CD8-positive, alpha-beta memory T cell (primary cell): Measurements from ENCODE around the gene FGFRL1. TPM values are rescaled to one million over a fixed set of nuclear protein-coding genes. Genes with fewer than 3 reads are reported as not detected.

ENCODE experiments used
- CTCF ChIA-PET: fragments of 350-600 bp; sonication (Branson Sonifier 250); formaldehyde crosslinking; loops from one replicate; lab custom pipeline; 2021; ENCODE audit warnings: antibody characterized with exemption; lab: Charles Lee
- POLR2A ChIA-PET: fragments of 350-600 bp; sonication (Branson Sonifier 250); formaldehyde crosslinking; loops from one replicate; lab custom pipeline; 2021; ENCODE audit warnings: antibody characterized with exemption; lab: Charles Lee
- DNase-seq, 5 donors: peaks; one replicate each; pipeline versions ENCODE4 v3.0.0 to v3.0.0-alpha.2; 2020 to 2022; ENCODE audit warnings: mixed read lengths in 1 of 5
- H3K27ac ChIP-seq: one replicate; pipeline ENCODE4 v1.7.0; 2013; ENCODE audit warnings: low read depth, mild to moderate bottlenecking, low read length, moderate library complexity
- H3K27me3 ChIP-seq: 2 replicates; pipeline ENCODE4 v1.7.0; 2013; ENCODE audit warnings: low read length, mild to moderate bottlenecking; ENCODE audit not compliant: insufficient read depth, poor library complexity, severe bottlenecking
- H3K36me3 ChIP-seq: 2 replicates; pipeline ENCODE4 v1.7.0; 2013; ENCODE audit warnings: mild to moderate bottlenecking, low read length, moderate library complexity; ENCODE audit not compliant: insufficient read depth
- H3K4me1 ChIP-seq: 2 replicates; pipeline ENCODE4 v1.7.0; 2013; ENCODE audit warnings: mild to moderate bottlenecking, low read length, moderate library complexity; ENCODE audit not compliant: insufficient read depth
- H3K4me3 ChIP-seq: 2 replicates; pipeline ENCODE4 v1.7.0; 2013; ENCODE audit warnings: mild to moderate bottlenecking, low read length
- H3K9me3 ChIP-seq: 2 replicates; pipeline ENCODE4 v1.7.0; 2013; ENCODE audit warnings: mild to moderate bottlenecking, low read length
- H3K27ac Mint-ChIP-seq, 8 donors: one replicate each; pipeline ENCODE4 v1.8.0; 2020 to 2021; ENCODE audit warnings: mixed read lengths in 8 of 8, mild to moderate bottlenecking in 6 of 8, inconsistent platforms in 3 of 8, moderate library complexity in 3 of 8
- H3K27me3 Mint-ChIP-seq, 2 donors: one replicate each; pipeline ENCODE4 v1.8.0; 2020 to 2021; ENCODE audit warnings: mixed read lengths in 2 of 2, mild to moderate bottlenecking in 1 of 2, moderate library complexity in 1 of 2
- H3K36me3 Mint-ChIP-seq, 3 donors: one replicate each; pipeline ENCODE4 v1.8.0; 2020 to 2021; ENCODE audit warnings: mixed read lengths in 3 of 3, inconsistent platforms in 1 of 3, mild to moderate bottlenecking in 1 of 3
- H3K4me1 Mint-ChIP-seq, 3 donors: one replicate each; pipeline ENCODE4 v1.8.0; 2020 to 2021; ENCODE audit warnings: mixed read lengths in 3 of 3, inconsistent platforms in 1 of 3, mild to moderate bottlenecking in 1 of 3
- H3K4me3 Mint-ChIP-seq, 7 donors: one replicate each; pipeline ENCODE4 v1.8.0; 2020 to 2021; ENCODE audit warnings: mixed read lengths in 7 of 7, mild to moderate bottlenecking in 6 of 7, moderate library complexity in 4 of 7, inconsistent platforms in 2 of 7
- H3K9me3 Mint-ChIP-seq, 5 donors: one replicate each; pipeline ENCODE4 v1.8.0; 2020 to 2022; ENCODE audit warnings: mixed read lengths in 5 of 5, mild to moderate bottlenecking in 3 of 5, moderate library complexity in 2 of 5, inconsistent platforms in 1 of 5
- polyA plus RNA-seq: library from polyadenylated mRNA; unstranded; fragments of 300-500 nt; fragmentation: Illumina TruSeq; gene quantifications from one replicate; pipeline ENCODE4 v1.2.3, GENCODE V29; 2021
- total RNA-seq, 2 experiments: library from RNA; stranded (reverse); gene quantifications; one replicate each; pipeline ENCODE4 v1.2.3, GENCODE V29; 2021

FGFRL1 gene
- total and polyA plus RNA-seq, 3 experiments from 2014 or later = 1.4 to 14.5 (median 12.3) TPM

- Histone ChIP-seq H3K27ac (no peak overlapping the region), H3K27me3 (no peaks in the 10 kb centered on the region), H3K4me1 (peaks cover 23% of the 10 kb centered on the region), H3K9me3 (no peaks in the 10 kb centered on the region), H3K36me3 (no peaks in the 10 kb centered on the region), H3K4me3 (no peak overlapping the region)
- DNase-seq = no peak
- CTCF ChIA-PET = no interaction called here
- H3K4me3 Mint-ChIP-seq = no peak overlapping the region
- H3K36me3 Mint-ChIP-seq = no peaks in the 10 kb centered on the region
- H3K27me3 Mint-ChIP-seq = peaks cover 0 to 1% of the 10 kb centered on the region in 2 donors
- H3K27ac Mint-ChIP-seq = no peak overlapping the region
- no peaks in the 10 kb centered on the region for H3K9me3 Mint-ChIP-seq
- H3K4me1 Mint-ChIP-seq = peaks cover 14 to 25% (median 15%) of the 10 kb centered on the region in 3 donors
- POLR2A ChIA-PET = no interaction called here
These were observed 29.1 kb upstream of the FGFRL1 start for GRCh38 chr4:982291-982690.

- Histone ChIP-seq H3K27ac (no peak overlapping the region), H3K9me3 (no peaks in the 10 kb centered on the region), H3K36me3 (no peaks in the 10 kb centered on the region), H3K27me3 (no peaks in the 10 kb centered on the region), H3K4me3 (no peak overlapping the region), H3K4me1 (peaks cover 23% of the 10 kb centered on the region)
- no peak for DNase-seq
- Mint-ChIP-seq H3K27me3 (peaks cover 0 to 1% of the 10 kb centered on the region in 2 donors), H3K4me1 (peaks cover 14 to 29% (median 15%) of the 10 kb centered on the region in 3 donors), H3K36me3 (no peaks in the 10 kb centered on the region), H3K4me3 (peak overlapping the region in 1 of 7 donors; percentile 34), H3K9me3 (no peaks in the 10 kb centered on the region), H3K27ac (peak overlapping the region in 1 of 8 donors; percentile 33)
- CTCF ChIA-PET = no interaction called here
- POLR2A ChIA-PET = no interaction called here
These were observed 28.6 kb upstream of the FGFRL1 start for GRCh38 chr4:982814-983213.

GRCh38 chr4:984336-985054 lies 26.9 kb upstream of the FGFRL1 start:
- H3K27me3 ChIP-seq = no peaks in the 10 kb centered on the region

GRCh38 chr4:985123-985830 lies 26.1 kb upstream of the FGFRL1 start:
- H3K4me3 Mint-ChIP-seq = peak overlapping the region; percentile 61 to 95 (median 78)
- POLR2A ChIA-PET = interaction anchor here (1.3 kb wide), 1 partner anchor 11 kb away, joined by 4 read pairs; the partner anchor contains the start of gene DGKQ

More at GRCh38 chr4:984336-985054, 26.9 kb upstream of the FGFRL1 start:
- no peaks in the 10 kb centered on the region for H3K9me3 ChIP-seq
- H3K36me3 ChIP-seq = no peaks in the 10 kb centered on the region
- H3K27ac Mint-ChIP-seq = peak overlapping the region in 7 of 8 donors; percentile 30 to 77 (median 64)
- ChIA-PET POLR2A (no interaction called here), CTCF (no interaction called here)
- H3K4me1 ChIP-seq = peaks cover 23% of the 10 kb centered on the region
- H3K27me3 Mint-ChIP-seq = peaks cover 0 to 1% of the 10 kb centered on the region in 2 donors
- no peak overlapping the region for H3K27ac ChIP-seq
- H3K4me3 Mint-ChIP-seq = peak overlapping the region; percentile 61 to 86 (median 73)
- H3K36me3 Mint-ChIP-seq = peaks cover 0 to 1% (median 0%) of the 10 kb centered on the region in 3 donors
- no peak for DNase-seq
- peak overlapping the region; percentile 35 for H3K4me3 ChIP-seq
- peaks cover 15 to 33% (median 16%) of the 10 kb centered on the region in 3 donors for H3K4me1 Mint-ChIP-seq
- no peaks in the 10 kb centered on the region for H3K9me3 Mint-ChIP-seq

DNA sequence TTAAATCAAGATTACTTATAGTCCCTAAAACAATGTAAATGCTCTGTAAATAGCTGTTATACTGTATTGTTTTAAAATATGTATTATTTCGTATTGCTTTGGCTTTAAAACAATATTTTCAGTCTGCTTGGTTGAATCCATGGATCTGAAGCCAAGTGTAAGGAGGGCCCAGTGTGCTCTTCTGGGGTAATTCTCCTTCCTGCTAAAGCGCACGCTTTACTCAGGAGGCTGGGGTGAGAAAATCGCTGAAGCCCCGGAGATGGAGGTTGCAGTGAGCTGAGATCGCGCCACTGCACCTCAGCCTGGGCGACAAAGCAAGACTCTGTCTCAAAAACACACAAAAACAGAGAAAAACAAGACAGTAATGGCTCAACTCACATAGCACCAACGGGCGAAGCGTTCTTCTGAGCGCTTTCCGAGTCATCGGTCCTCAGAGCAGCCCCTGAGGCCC lies 25.0 kb upstream of the FGFRL1 start:
- peaks cover 0 to 8% (median 0%) of the 10 kb centered on the region in 3 donors for H3K36me3 Mint-ChIP-seq
- H3K27me3 Mint-ChIP-seq = no peaks in the 10 kb centered on the region
- Histone ChIP-seq H3K36me3 (no peaks in the 10 kb centered on the region), H3K9me3 (no peaks in the 10 kb centered on the region), H3K27me3 (no peaks in the 10 kb centered on the region), H3K4me3 (peak overlapping the region; percentile 74), H3K4me1 (peaks cover 23% of the 10 kb centered on the region), H3K27ac (peak overlapping the region; percentile 60)
- no peak for DNase-seq
- peak overlapping the region; percentile 64 to 96 (median 89) for H3K27ac Mint-ChIP-seq
- POLR2A ChIA-PET = interaction anchor here (0.6 to 1.7 kb wide), 6 partner anchors 13 to 244 kb away, joined by 3 to 10 read pairs (median 6); partner anchors contain the start of genes DGKQ, GAK and TMEM175
- CTCF ChIA-PET = interaction anchor here (1.0 to 5.5 kb wide), 14 partner anchors 16 to 742 kb away, joined by 3 to 60 read pairs (median 4); no protein-coding TSS in a partner anchor
- peak overlapping the region; percentile 86 to 95 (median 89) for H3K4me3 Mint-ChIP-seq
- H3K9me3 Mint-ChIP-seq = no peaks in the 10 kb centered on the region
- peaks cover 15 to 33% (median 16%) of the 10 kb centered on the region in 3 donors for H3K4me1 Mint-ChIP-seq

More at GRCh38 chr4:985123-985830, 26.1 kb upstream of the FGFRL1 start:
- DNase-seq = peak; percentile 53 to 78 (median 57)
- peaks cover 15 to 33% (median 16%) of the 10 kb centered on the region in 3 donors for H3K4me1 Mint-ChIP-seq
- peak overlapping the region; percentile 35 for H3K4me3 ChIP-seq
- CTCF ChIA-PET = interaction anchor here (5.5 kb wide), 1 partner anchor 245 kb away, joined by 60 read pairs; no protein-coding TSS in a partner anchor
- peak overlapping the region in 7 of 8 donors; percentile 30 to 92 (median 67) for H3K27ac Mint-ChIP-seq
- peaks cover 0 to 5% (median 0%) of the 10 kb centered on the region in 3 donors for H3K36me3 Mint-ChIP-seq
- H3K9me3 Mint-ChIP-seq = no peaks in the 10 kb centered on the region
- H3K27ac ChIP-seq = no peak overlapping the region
- H3K27me3 ChIP-seq = no peaks in the 10 kb centered on the region
- H3K9me3 ChIP-seq = no peaks in the 10 kb centered on the region
- H3K4me1 ChIP-seq = peaks cover 23% of the 10 kb centered on the region
- H3K36me3 ChIP-seq = no peaks in the 10 kb centered on the region
- H3K27me3 Mint-ChIP-seq = peaks cover 0 to 1% of the 10 kb centered on the region in 2 donors

DNA sequence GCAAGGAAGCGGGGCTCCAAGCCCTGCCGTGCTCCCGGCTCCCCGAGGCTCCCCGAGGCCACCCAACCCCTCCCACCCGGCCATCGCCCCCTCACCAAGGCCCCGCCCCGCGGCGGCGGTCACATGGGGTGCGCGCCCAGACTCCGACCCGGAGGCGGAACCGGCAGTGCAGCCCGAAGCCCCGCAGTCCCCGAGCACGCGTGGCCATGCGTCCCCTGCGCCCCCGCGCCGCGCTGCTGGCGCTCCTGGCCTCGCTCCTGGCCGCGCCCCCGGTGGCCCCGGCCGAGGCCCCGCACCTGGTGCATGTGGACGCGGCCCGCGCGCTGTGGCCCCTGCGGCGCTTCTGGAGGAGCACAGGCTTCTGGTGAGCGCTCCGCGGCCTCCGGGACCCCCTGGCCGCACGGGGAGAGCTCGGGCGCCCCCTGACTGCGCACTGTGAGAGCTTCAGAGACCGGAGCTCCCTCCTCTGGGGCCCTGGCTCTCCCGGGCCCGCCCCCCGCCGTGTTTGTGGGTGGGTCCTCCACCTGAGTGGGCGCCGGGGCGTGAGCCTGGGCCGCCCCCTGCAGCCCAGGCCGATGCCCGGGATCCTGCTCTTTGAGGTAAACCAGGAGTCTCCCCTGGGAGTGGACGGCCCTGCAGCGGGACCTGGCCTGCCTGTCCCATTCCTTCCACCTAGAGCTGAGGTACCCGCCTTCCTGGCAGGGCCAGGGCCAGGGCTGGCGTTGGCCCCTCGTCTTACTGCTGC lies 24.4 kb upstream of the FGFRL1 start, which contains the start of gene IDUA:
Gene IDUA (plus strand): TSS at position 166 of the 745 bp plus-strand sequence. CDS start 41 bp downstream, at position 207.
- Mint-ChIP-seq H3K27me3 (no peaks in the 10 kb centered on the region), H3K27ac (peak within 1 kb of the TSS; percentile 64 to 96 (median 89)), H3K4me3 (peak within 1 kb of the TSS; percentile 86 to 95 (median 89)), H3K9me3 (no peaks in the 10 kb centered on the region), H3K36me3 (peaks cover 0 to 8% (median 0%) of the 10 kb centered on the region in 3 donors), H3K4me1 (peaks cover 15 to 33% (median 16%) of the 10 kb centered on the region in 3 donors)
- CTCF ChIA-PET = interaction anchor here (0.6 to 5.5 kb wide), 22 partner anchors 9 to 743 kb away, joined by 3 to 60 read pairs (median 4); partner anchors contain the start of genes GAK and TMEM175
- Histone ChIP-seq H3K36me3 (no peaks in the 10 kb centered on the region), H3K9me3 (no peaks in the 10 kb centered on the region), H3K4me3 (peak within 1 kb of the TSS; percentile 74), H3K27me3 (no peaks in the 10 kb centered on the region), H3K4me1 (peaks cover 23% of the 10 kb centered on the region), H3K27ac (peak within 1 kb of the TSS; percentile 60)
- DNase-seq = peak; percentile 83 to 91 (median 85)
- POLR2A ChIA-PET = interaction anchor here (0.6 to 1.7 kb wide), 5 partner anchors 23 to 245 kb away, joined by 3 to 10 read pairs (median 8); partner anchors contain the start of genes GAK and TMEM175
